AG04450 (cell line): ENCODE measurements around the gene CCT2. TPM values are rescaled to one million over a fixed set of nuclear protein-coding genes. Genes with fewer than 3 reads are reported as not detected.

Experiments
- CTCF ChIA-PET: fragments of 300-600, 350-600 bp; formaldehyde crosslinking; extraction: SDS; loops from one replicate; lab custom pipeline; 2022; ENCODE audit warnings: antibody characterized with exemption, inconsistent platforms; lab: Charles Lee
- POLR2A ChIA-PET: fragments of 350-600 bp; formaldehyde crosslinking; extraction: SDS; loops from one replicate; lab custom pipeline; 2021; ENCODE audit warnings: antibody characterized with exemption, inconsistent platforms; lab: Yijun Ruan, JAX
- DNase-seq: peaks from one replicate; pipeline ENCODE4 v3.0.0-alpha.2; 2011; ENCODE audit warnings: low read depth, low spot score
- H3K27ac ChIP-seq: one replicate; pipeline ENCODE4 v1.5.1; 2012; ENCODE audit warnings: low read depth, low read length, control low read depth
- H3K27me3 ChIP-seq: one replicate; pipeline ENCODE4 v1.6.0; 2012; ENCODE audit warnings: low read length; ENCODE audit not compliant: control insufficient read depth, insufficient read depth
- H3K4me3 ChIP-seq: 2 replicates; pipeline ENCODE4 v1.5.1; 2011; ENCODE audit warnings: mild to moderate bottlenecking, low read depth, low read length, control low read depth
- H3K9me3 ChIP-seq: 2 replicates; pipeline ENCODE4 v1.5.1; 2012; ENCODE audit warnings: low read length; ENCODE audit not compliant: control insufficient read depth, insufficient read depth
- CTCF ChIP-seq: IDR thresholded peaks from 2 replicates; pipeline ENCODE4 v1.5.1; 2011; ENCODE audit warnings: low read depth, low read length, control low read depth, inconsistent platforms
- polyA plus RNA-seq: library from polyadenylated mRNA; depleted of rRNA; stranded (reverse); fragments of >200 nt; gene quantifications from 2 replicates; pipeline ENCODE4 v1.2.3, GENCODE V29; 2011; rRNA removed
- small RNA-seq: library from RNA; depleted of rRNA; stranded (forward); fragments of <200 nt; gene quantifications from one replicate; pipeline ENCODE3, GENCODE V24; 2012; ENCODE audit warnings: low read depth; ENCODE audit not compliant: insufficient read length

The CCT2 gene
- polyA plus RNA-seq, 1 experiment: 284 TPM

GRCh38 chr12:69649529-69649928, 64.3 kb downstream of the CCT2 start:
- Histone ChIP-seq H3K9me3 (no peaks in the 10 kb centered on the region), H3K4me3 (no peak overlapping the region), H3K27me3 (no peaks in the 10 kb centered on the region), H3K27ac (no peak overlapping the region)
- CTCF ChIA-PET: interaction anchor here (0.6 to 1.8 kb wide), 3 partner anchors 10 to 493 kb away, joined by 3 to 26 read pairs (median 15); no protein-coding TSS in a partner anchor
- POLR2A ChIA-PET: no interaction called here
- DNase-seq: no peak
- TF ChIP-seq CTCF: no peak

Small RNAs within 50 kb of the gene (small RNA-seq; reads per million reads assigned to genes)
- not detected for gene MIR3913-1

Other genes starting within 250 kb of the CCT2 start
- gene LYZ, start 237.1 kb upstream of the CCT2 start, polyA plus RNA-seq: not detected in 2 replicates
- gene YEATS4, start 225.7 kb upstream of the CCT2 start, polyA plus RNA-seq: 8.1 and 13.0 TPM in 2 replicates
- gene FRS2, start 115.1 kb upstream of the CCT2 start, polyA plus RNA-seq: 28.2 and 41.9 TPM in 2 replicates
- gene LRRC10, start 25.4 kb downstream of the CCT2 start, polyA plus RNA-seq: not detected in 2 replicates
- gene BEST3, start 113.8 kb downstream of the CCT2 start, polyA plus RNA-seq: 0.14 TPM in 1 of 2 replicates, not detected in the other
- 2.6 and 3.1 TPM in 2 replicates for gene RAB3IP, start 153.4 kb downstream of the CCT2 start, polyA plus RNA-seq
- gene MYRFL, start 239.8 kb downstream of the CCT2 start, polyA plus RNA-seq: not detected in 2 replicates